GM19193 (cell line): ENCODE measurements around the gene TMC2.
A peak's percentile ranks its signal among the peaks of the same experiment; 100 is the strongest.

Experiments
- POLR2A ChIP-seq: IDR thresholded peaks from 4 replicates; pipeline ENCODE4 v1.6.1; 2011; ENCODE audit not compliant: insufficient read depth, insufficient read length; ENCODE audit errors: extremely low read depth

TMC2 gene

DNA sequence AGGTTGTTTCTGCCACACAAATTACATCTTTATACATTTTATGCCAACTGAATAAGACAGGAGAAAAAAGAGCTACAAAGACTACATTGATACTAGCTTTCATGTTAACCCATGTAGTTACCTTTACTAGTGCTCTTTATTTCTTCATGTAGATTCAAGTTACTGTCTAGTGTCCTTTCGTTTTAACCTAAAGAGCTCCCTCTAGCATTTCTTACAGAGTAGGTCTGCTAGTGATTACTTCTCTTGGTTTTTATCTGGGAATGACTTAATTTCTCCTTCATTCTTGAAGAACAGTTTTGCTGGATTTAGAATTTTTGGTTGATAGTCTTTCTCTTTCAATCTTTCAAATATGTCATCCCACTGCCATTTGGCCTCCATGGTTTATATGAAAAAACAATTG is 94.9 kb downstream of the TMC2 start:
- TF ChIP-seq POLR2A: no peak

DNA sequence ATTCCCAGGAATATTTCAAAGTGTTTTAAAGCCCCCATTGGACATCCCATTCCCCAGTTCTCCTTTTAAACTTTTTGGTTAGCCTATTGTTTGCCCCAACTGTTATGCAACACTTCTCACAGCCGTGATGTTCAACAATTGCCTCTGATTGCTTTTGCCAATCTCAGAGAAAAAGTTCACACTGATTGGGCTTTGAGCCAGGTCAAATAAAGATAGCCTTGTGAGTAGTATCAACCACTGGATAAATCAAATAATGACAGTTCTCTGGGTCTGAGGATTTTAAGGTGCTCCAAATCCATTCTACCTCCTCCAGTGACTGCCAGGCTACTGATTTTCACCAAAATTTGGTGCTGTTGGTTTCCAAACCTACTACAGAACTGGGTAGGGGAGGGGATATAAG is 97.0 kb downstream of the TMC2 start:
- TF ChIP-seq POLR2A: no peak

- no peak for TF ChIP-seq POLR2A
Measured at GRCh38 chr20:2637246-2637645, 100.9 kb downstream of the TMC2 start.

GRCh38 chr20:2640260-2640659 is 103.9 kb downstream of the TMC2 start:
- no peak for TF ChIP-seq POLR2A

DNA sequence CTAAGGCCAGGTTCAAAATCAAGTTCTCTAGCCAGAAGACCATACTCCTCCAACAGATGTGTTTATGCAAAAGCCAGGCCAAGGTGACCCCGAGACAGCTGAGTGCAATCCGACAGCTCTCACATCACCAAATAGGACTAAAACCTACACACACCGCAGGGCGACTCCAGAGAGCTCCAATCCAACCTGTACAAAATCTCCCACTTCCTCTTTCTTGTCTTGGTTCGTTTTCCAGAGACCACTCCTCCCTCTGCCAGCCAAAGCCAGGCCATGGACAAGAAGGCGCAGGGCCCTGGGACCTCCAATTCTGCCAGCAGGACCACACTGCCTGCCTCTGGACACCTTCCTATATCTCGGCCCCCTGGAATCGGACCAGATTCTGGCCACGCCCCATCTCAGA is 104.5 kb downstream of the TMC2 start:
- TF ChIP-seq POLR2A: no peak

DNA sequence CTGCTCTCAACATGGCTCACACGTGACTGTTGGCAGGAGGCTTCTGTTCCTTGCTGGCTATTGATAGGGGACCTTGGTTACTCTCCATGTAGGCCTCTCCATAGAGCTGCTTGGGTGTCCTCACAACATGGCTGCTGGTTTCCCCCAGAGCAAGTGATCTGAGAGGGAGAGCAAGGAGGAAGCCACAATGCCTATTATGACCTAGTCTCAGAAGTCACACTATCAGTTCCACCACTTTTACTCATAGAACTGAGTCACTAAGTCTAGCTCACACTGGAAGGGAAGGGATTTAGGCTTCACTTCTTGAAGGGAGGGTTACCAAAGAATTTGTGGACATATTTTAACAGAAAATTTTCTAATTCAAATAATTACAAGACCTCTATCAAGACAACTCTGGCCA is 107.3 kb downstream of the TMC2 start:
- TF ChIP-seq POLR2A: no peak

DNA sequence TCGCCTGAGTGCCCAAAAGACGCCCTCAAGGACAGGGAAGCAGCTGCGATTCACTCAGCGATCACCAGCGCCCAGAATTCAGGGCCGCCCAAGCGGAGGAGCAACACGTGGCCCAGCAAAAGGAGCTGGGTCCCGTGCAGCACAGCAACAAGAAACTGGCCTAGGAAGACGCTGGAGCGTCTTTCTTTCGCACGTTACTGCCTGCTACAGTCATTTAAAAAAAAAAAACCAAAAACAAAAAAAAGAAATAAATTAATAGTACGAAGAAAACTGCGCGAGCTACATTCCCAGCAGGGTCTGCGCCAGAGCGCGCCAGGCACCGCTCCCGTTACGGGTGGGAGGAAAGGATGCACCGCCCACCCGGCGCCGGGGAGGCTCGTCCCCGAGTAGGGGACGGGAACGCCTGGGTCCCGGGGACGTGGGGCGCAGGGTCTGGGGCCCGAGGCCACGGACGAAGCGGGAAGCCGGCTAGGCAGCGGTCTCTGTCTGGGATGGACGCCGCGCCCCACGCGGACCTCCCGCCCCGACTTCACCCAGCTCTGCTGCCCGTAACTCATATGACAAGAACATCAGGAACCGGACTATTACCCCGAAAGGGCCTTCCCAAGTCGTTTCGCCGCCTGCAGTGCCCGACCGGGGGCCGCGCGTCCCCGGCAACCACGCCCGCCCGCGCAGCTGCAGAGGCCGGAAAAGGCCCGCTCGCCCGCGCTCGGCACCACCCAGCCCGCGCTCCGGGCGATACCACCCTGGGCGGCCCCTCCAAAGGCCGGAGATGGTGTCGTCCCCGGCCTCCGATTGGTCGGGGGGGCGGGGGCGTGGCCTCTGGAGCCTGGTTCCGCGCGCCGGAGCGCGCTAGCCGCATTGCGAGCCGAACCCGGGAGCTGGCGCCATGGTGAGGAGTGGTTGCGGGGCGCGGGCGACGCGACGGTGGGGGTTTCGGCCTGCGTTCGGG is 115.7 kb downstream of the TMC2 start, which contains the start of gene NOP56:
NOP56 (plus strand) TSS at position 861 of the 952 bp plus-strand sequence; CDS start at position 890, 29 bp downstream.
- peak; percentile 98 for TF ChIP-seq POLR2A

GRCh38 chr20:2652724-2653555 is 116.6 kb downstream of the TMC2 start:
- no peak for TF ChIP-seq POLR2A

DNA sequence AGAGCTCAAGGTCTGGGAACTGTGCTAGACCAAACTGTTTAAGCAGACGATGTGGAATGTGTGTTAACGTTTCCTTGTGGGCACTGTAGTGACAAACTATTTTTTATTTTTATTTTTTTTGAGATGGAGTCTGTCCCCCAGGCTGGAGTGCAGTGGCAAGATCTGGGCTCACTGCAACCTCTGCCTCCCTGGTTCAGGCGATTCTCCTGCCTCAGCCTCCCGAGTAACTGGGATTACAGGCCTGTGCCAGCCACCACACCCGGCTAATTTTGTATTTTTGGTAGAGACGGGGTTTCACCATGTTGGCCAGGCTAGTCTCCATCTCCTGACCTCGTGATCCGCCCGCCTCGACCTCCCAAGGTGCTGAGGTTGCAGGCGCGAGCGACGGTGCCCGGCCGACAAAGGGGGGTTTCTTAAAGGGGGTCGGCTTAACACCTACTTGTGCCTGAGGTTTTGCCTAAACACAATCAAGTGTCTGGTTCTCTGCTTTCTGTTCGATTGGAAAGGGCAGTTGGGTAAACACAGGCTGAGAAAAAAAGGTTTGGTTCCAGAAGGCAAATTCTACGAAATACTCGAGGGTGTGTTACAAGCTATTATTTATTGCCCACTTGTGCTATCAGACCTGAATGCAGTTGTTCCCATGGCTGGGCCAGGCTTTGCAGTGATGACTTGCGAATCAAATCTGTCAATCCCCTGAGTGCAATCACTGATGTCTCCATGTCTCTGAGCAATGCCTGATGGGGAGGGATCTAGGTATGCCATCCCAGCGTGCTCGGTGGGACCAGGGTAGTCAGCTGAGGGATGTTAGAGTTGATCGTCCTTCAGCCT is 117.4 kb downstream of the TMC2 start:
- TF ChIP-seq POLR2A: no peak

- TF ChIP-seq POLR2A: no peak
Measured at GRCh38 chr20:2654384-2654822, 118.0 kb downstream of the TMC2 start.

GRCh38 chr20:2654831-2655230 is 118.5 kb downstream of the TMC2 start:
- no peak for TF ChIP-seq POLR2A

DNA sequence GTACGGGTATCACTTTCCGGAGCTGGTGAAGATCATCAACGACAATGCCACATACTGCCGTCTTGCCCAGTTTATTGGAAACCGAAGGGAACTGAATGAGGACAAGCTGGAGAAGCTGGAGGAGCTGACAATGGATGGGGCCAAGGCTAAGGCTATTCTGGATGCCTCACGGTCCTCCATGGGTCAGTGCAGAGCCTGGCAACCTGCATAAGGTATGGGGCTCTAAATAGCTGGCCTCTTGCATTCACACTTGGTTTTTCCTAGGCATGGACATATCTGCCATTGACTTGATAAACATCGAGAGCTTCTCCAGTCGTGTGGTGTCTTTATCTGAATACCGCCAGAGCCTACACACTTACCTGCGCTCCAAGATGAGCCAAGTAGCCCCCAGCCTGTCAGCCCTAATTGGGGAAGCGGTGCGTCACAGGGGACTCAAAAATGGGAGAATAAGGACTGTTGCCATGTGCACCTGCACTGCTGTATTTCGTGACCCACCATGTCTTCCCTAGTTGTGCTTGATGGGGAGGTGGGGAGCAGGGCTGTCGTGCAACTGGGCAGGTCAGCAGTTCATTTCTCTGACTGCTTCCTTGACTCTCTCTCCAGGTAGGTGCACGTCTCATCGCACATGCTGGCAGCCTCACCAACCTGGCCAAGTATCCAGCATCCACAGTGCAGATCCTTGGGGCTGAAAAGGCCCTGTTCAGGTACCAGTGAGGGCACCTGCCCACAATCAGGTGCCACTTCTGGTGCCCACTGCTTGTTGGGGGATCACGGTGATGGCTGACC is 119.2 kb downstream of the TMC2 start:
- TF ChIP-seq POLR2A: no peak

GRCh38 chr20:2656471-2657117 is 120.2 kb downstream of the TMC2 start:
- TF ChIP-seq POLR2A: no peak
